Lung (tissue), 12 donors: ENCODE measurements around the gene TLE4. TPM values are rescaled to one million over a fixed set of nuclear protein-coding genes. Genes with fewer than 3 reads are reported as not detected.
A peak's percentile ranks its signal among the peaks of the same experiment; 100 is the strongest.

Experiments used
- ATAC-seq: fragments of 200-7000 bp; cut with Tn5 transposase; one replicate; pipeline ENCODE4 v1.9.1; 2020; ENCODE audit warnings: moderate number of reproducible peaks; ENCODE audit not compliant: insufficient read depth, low FRiP score
- DNase-seq, 3 donors: peaks; one replicate each; pipeline ENCODE4 v3.0.0-alpha.2; 2013 to 2017
- H3K27ac ChIP-seq, 2 donors: one replicate each; pipeline ENCODE4 v1.5.1; 2013; ENCODE audit warnings: mild to moderate bottlenecking in 2 of 2, moderate library complexity in 2 of 2, control low read depth in 1 of 2, inconsistent platforms in 1 of 2, low read depth in 1 of 2, low read length in 1 of 2
- H3K27me3 ChIP-seq, 3 donors: one replicate each; pipeline ENCODE4 v1.5.1; 2013; ENCODE audit warnings: low read length in 2 of 3; ENCODE audit not compliant: control insufficient read depth in 3 of 3, insufficient read depth in 3 of 3
- H3K36me3 ChIP-seq, 4 donors: one replicate each; pipeline ENCODE4 v1.5.1; 2013; ENCODE audit warnings: low read length in 4 of 4, mild to moderate bottlenecking in 1 of 4, moderate library complexity in 1 of 4; ENCODE audit not compliant: control insufficient read depth in 4 of 4, insufficient read depth in 4 of 4
- H3K4me1 ChIP-seq, 5 donors: one replicate each; pipeline ENCODE4 v1.5.1; 2013; ENCODE audit warnings: low read length in 5 of 5, mild to moderate bottlenecking in 2 of 5, moderate library complexity in 1 of 5; ENCODE audit not compliant: control insufficient read depth in 5 of 5, insufficient read depth in 5 of 5
- H3K4me3 ChIP-seq: one replicate; pipeline ENCODE4 v1.5.1; 2013; ENCODE audit warnings: mild to moderate bottlenecking, control low read depth, moderate library complexity
- H3K9ac ChIP-seq, 2 donors: one replicate each; pipeline ENCODE4 v1.5.1; 2013; ENCODE audit warnings: low read length in 2 of 2, control low read depth in 1 of 2; ENCODE audit not compliant: insufficient read depth in 1 of 2
- H3K9me3 ChIP-seq, 4 donors: one replicate each; pipeline ENCODE4 v1.5.1; 2013; ENCODE audit warnings: low read length in 3 of 4, mild to moderate bottlenecking in 1 of 4, moderate library complexity in 1 of 4; ENCODE audit not compliant: control insufficient read depth in 4 of 4, insufficient read depth in 3 of 4
- CTCF ChIP-seq: IDR thresholded peaks from 2 replicates; pipeline ENCODE4 v1.5.1; 2012; ENCODE audit warnings: mild to moderate bottlenecking; ENCODE audit errors: control extremely low read depth, extremely low read depth
- WGBS, 2 donors: extraction: QIAGEN DNeasy Blood & Tissue Kit; methylation state at CpG; one replicate each; pipeline ENCODE4 v1.1.7; 2013; 5-methylcytosine and 5-hydroxymethylcytosine counted together
- polyA plus RNA-seq, 2 donors: library from polyadenylated mRNA; stranded (reverse); fragments of 200-250 nt; gene quantifications; one replicate each; pipeline ENCODE4 v1.2.1, GENCODE V29; 2013
- total RNA-seq, 2 donors: library from RNA; depleted of rRNA in 1 of 2; stranded (reverse); fragments of >200 nt in 1 of 2; gene quantifications; one replicate each; pipeline ENCODE4 v1.2.1, GENCODE V29; 2014 to 2021
- donor health status: control.
- donor health status: control.
- donor health status: Bipolar disorder and iron deficiency.
- donor health status: healthy.
- donor health status: DM: yes; HTN: yes; CAD: no.

TLE4 gene
- total and polyA plus RNA-seq, 4 donors = 6.1 to 44.1 (median 26.3) TPM

- H3K9ac ChIP-seq = no peak overlapping the region
- no peak overlapping the region for H3K27ac ChIP-seq
- H3K27me3 ChIP-seq = peaks cover 0 to 19% (median 16%) of the 10 kb centered on the region in 3 donors
- H3K4me1 ChIP-seq = peaks cover 0 to 5% (median 3%) of the 10 kb centered on the region in 5 donors
- no peaks in the 10 kb centered on the region for H3K36me3 ChIP-seq
- ATAC-seq (no peak), DNase-seq (no peak)
- H3K4me3 ChIP-seq = peak overlapping the region; percentile 66
- TF ChIP-seq CTCF = no peak
- 25 to 36% methylated on average over 5 of the region's 5 CpGs for WGBS, 2 donors
- H3K9me3 ChIP-seq = no peaks in the 10 kb centered on the region
Observed at GRCh38 chr9:79574136-79574535, 2.4 kb downstream of the TLE4 start.

- Histone ChIP-seq H3K4me1 (peaks cover 0 to 5% (median 4%) of the 10 kb centered on the region in 5 donors), H3K36me3 (no peaks in the 10 kb centered on the region), H3K27ac (no peak overlapping the region), H3K27me3 (peaks cover 0 to 16% (median 15%) of the 10 kb centered on the region in 3 donors), H3K9ac (no peak overlapping the region), H3K9me3 (no peaks in the 10 kb centered on the region), H3K4me3 (no peak overlapping the region)
- 71 to 77% methylated on average over 3 of the region's 3 CpGs for WGBS, 2 donors
- no peak for TF ChIP-seq CTCF
- ATAC-seq = no peak
- DNase-seq = peak in 1 of 3 donors; percentile 23
Observed at GRCh38 chr9:79574781-79575180, 3.0 kb downstream of the TLE4 start.

- Histone ChIP-seq H3K36me3 (no peaks in the 10 kb centered on the region), H3K27ac (no peak overlapping the region), H3K9ac (no peak overlapping the region), H3K9me3 (no peaks in the 10 kb centered on the region), H3K4me1 (peaks cover 0 to 4% (median 0%) of the 10 kb centered on the region in 5 donors), H3K27me3 (peaks cover 0 to 12% (median 12%) of the 10 kb centered on the region in 3 donors), H3K4me3 (no peak overlapping the region)
- no peak for TF ChIP-seq CTCF
- ATAC-seq (no peak), DNase-seq (no peak)
- WGBS, 2 donors = 63 to 65% methylated on average over 3 of the region's 3 CpGs
Observed at GRCh38 chr9:79575547-79575946, 3.8 kb downstream of the TLE4 start.
